ENCODE measurements around the gene MAP2K3. TPM values are rescaled to one million over a fixed set of nuclear protein-coding genes. Genes with fewer than 3 reads are reported as not detected.
"Not testable (repeated sequence)": the region's sequence is repeated elsewhere in the genome, so short reads cannot be mapped to it uniquely, and the experiment has no call there.

The MAP2K3 gene
- total RNA-seq, 2 experiments from 2014 or later = 87.0 to 87.2 TPM

- H3K4me1 Mint-ChIP-seq (ENCODE audit: low read depth); H3K27ac Mint-ChIP-seq; H3K36me3 Mint-ChIP-seq (ENCODE audit: low read depth); intact Hi-C loops (cut with micrococcal nuclease); CTCF ChIA-PET; H3K27me3 Mint-ChIP-seq (ENCODE audit: low read depth); H3K9me3 Mint-ChIP-seq; H3K4me3 Mint-ChIP-seq; DNase-seq: not testable (repeated sequence)
Observed at GRCh38 chr17:21341925-21342540, 57.5 kb downstream of the MAP2K3 start.

DNA sequence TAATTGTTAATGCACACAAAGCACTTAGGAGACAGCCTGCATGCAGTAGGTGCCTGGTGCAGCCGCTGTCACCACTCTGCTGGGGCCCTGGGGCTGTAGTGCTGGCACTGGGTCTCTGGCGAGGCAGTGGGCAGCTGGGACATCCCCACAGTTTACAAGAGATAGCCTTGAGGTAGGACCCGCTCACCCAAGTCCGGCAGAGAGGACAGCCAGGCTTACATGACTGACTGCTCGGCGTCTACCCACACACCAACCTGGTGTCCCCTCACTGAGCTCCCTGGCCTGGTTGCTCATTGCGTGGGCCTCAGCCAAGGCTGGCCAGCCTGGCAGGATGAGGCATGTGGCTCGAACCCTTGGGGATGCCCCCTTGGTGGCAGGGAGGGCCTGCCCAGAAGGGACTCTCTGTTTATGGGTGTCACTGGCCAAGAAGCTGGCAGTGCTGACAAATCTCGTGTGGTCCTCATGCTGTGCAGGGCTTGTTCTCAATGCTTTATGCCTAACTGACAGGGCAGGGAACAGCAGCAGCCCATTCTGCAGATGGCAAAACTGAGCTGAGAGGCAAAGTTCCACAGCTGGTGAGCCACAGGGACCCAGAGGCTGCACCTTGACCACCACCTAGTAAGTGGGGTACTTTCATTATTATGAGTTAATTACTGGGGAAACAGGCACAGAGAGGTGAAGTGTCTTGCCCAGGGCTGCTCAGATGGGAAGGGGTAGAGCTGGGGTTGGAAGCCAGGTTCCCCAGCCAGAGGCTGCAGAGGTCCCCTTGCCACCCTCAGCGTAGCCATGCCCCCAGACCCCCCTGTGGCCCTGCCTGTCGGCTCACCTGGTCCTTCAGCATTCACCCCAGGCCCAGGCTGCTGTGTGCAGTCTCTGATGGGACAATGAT is 58.8 kb downstream of the MAP2K3 start:
- intact Hi-C loops (cut with micrococcal nuclease); H3K27me3 Mint-ChIP-seq (ENCODE audit: low read depth); H3K27ac Mint-ChIP-seq; H3K4me3 Mint-ChIP-seq; CTCF ChIA-PET; H3K36me3 Mint-ChIP-seq (ENCODE audit: low read depth); DNase-seq; H3K9me3 Mint-ChIP-seq; H3K4me1 Mint-ChIP-seq (ENCODE audit: low read depth): not testable (repeated sequence)

GRCh38 chr17:21344801-21345200 is 60.3 kb downstream of the MAP2K3 start:
- H3K4me3 Mint-ChIP-seq; H3K27ac Mint-ChIP-seq; H3K27me3 Mint-ChIP-seq (ENCODE audit: low read depth); DNase-seq; H3K4me1 Mint-ChIP-seq (ENCODE audit: low read depth); CTCF ChIA-PET; H3K36me3 Mint-ChIP-seq (ENCODE audit: low read depth); intact Hi-C loops (cut with micrococcal nuclease); H3K9me3 Mint-ChIP-seq: not testable (repeated sequence)

DNA sequence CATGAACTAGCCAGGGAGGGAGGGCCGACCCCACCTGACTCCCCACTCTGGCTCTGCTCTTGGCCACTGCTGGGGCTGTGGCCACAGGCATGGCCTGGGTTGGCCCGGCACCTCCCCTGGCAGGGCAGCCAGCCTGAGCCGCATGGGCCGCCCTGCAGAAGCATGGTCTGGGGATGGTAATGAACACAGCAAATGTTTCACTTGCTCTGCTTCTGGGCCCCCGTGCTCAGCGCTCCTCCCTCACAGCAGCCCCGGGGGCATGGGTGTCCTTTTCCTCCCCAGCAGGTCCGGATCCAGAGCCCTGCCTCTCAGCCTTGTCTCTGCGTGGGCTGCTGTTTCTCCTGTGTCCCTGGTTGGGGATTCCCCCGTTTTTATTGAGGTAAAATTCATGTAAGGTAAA is 60.7 kb downstream of the MAP2K3 start:
- intact Hi-C loops (cut with micrococcal nuclease) = no loop called here
- CTCF ChIA-PET = no interaction called here
- Mint-ChIP-seq H3K4me3 (no peak overlapping the region), H3K27me3 (ENCODE audit: low read depth) (no peaks in the 10 kb centered on the region), H3K4me1 (ENCODE audit: low read depth) (peaks cover 1% of the 10 kb centered on the region), H3K27ac (no peak overlapping the region), H3K9me3 (no peaks in the 10 kb centered on the region), H3K36me3 (ENCODE audit: low read depth) (no peaks in the 10 kb centered on the region)
- DNase-seq = no peak

DNA sequence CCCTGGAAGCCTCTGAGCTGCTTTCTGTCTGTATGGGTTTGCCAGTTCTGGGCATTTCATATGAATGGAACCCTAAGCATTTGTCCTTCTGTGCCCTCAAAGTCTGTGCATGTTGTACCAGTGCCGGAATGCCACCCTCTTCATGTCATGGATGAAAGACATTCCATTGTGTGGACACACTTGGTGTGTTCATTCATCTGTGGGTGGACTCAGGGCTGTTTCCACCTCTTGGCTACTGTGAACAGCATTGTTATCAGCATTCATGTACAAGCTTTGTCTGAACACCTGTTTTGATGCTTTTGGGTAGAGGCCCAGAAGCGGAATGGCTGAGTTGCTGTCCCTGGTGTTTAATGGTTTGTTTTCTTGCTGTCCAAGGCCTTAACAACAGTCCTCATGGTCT is 61.6 kb downstream of the MAP2K3 start:
- CTCF ChIA-PET; H3K4me1 Mint-ChIP-seq (ENCODE audit: low read depth); H3K36me3 Mint-ChIP-seq (ENCODE audit: low read depth); H3K27me3 Mint-ChIP-seq (ENCODE audit: low read depth); H3K4me3 Mint-ChIP-seq; H3K9me3 Mint-ChIP-seq; DNase-seq; H3K27ac Mint-ChIP-seq; intact Hi-C loops (cut with micrococcal nuclease): not testable (repeated sequence)

DNA sequence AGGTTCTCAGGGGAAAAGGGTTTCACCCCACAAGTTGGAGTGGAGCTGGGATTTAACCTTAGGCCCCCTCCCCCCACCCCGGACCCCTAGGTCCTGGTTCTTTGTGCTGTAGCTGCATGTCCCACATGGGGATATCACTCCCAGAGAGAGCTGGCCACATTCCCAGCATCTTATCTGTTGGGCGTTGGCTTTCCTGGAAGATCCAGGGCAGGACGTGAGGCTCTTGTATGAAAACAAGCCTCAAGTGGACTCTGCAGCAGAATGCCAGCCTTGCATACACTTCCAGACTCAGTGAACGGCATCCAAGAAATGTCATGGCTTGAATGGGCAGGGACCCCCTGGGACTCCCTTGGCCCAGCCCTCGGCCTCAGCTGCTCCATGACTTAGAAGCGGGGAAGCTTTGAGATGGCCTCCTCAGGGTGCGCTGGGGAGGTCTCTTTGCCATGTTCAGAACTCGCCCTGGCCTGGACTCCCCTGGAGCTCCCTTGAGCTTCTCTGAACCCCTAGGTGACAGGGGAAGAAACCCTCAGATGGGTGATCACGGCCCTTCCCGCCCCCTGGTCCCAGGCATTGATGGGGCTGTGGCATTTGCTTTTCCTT is 62.2 kb downstream of the MAP2K3 start:
- H3K27me3 Mint-ChIP-seq (ENCODE audit: low read depth); H3K4me3 Mint-ChIP-seq; CTCF ChIA-PET; H3K4me1 Mint-ChIP-seq (ENCODE audit: low read depth); intact Hi-C loops (cut with micrococcal nuclease); H3K9me3 Mint-ChIP-seq; H3K27ac Mint-ChIP-seq; H3K36me3 Mint-ChIP-seq (ENCODE audit: low read depth); DNase-seq: not testable (repeated sequence)

DNA sequence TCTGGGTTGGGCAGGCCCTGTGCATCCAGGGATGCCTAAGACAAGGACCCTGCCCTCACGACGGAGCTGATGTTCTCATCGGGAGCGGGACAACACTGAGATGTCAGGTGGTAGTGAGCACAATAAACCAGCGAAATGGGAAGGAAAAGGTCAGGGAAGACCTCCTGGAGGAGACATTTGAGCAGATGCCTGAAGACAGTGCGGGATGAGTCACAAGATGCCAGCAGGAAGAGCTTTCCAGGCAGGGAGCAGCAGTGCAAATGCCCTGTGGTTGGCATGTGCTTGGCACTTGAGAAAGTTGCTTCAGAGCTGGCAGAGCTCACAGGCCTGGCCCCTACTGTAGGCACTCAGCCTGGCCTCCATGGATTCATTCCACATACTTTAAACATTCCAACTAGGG is 63.1 kb downstream of the MAP2K3 start:
- H3K9me3 Mint-ChIP-seq; H3K27ac Mint-ChIP-seq; H3K27me3 Mint-ChIP-seq (ENCODE audit: low read depth); H3K4me1 Mint-ChIP-seq (ENCODE audit: low read depth); DNase-seq; CTCF ChIA-PET; H3K4me3 Mint-ChIP-seq; H3K36me3 Mint-ChIP-seq (ENCODE audit: low read depth); intact Hi-C loops (cut with micrococcal nuclease): not testable (repeated sequence)

GRCh38 chr17:21348081-21348925 is 63.8 kb downstream of the MAP2K3 start:
- not testable (repeated sequence) for H3K9me3 Mint-ChIP-seq

GRCh38 chr17:21348926-21349261 is 64.4 kb downstream of the MAP2K3 start:
- H3K4me1 Mint-ChIP-seq (ENCODE audit: low read depth); H3K36me3 Mint-ChIP-seq (ENCODE audit: low read depth); intact Hi-C loops (cut with micrococcal nuclease); CTCF ChIA-PET; H3K4me3 Mint-ChIP-seq; H3K27me3 Mint-ChIP-seq (ENCODE audit: low read depth); DNase-seq; H3K27ac Mint-ChIP-seq; H3K9me3 Mint-ChIP-seq: not testable (repeated sequence)

More at GRCh38 chr17:21348081-21348925, 63.8 kb downstream of the MAP2K3 start:
- H3K4me3 Mint-ChIP-seq; H3K4me1 Mint-ChIP-seq (ENCODE audit: low read depth); H3K27ac Mint-ChIP-seq; DNase-seq; intact Hi-C loops (cut with micrococcal nuclease); H3K27me3 Mint-ChIP-seq (ENCODE audit: low read depth); CTCF ChIA-PET; H3K36me3 Mint-ChIP-seq (ENCODE audit: low read depth): not testable (repeated sequence)

DNA sequence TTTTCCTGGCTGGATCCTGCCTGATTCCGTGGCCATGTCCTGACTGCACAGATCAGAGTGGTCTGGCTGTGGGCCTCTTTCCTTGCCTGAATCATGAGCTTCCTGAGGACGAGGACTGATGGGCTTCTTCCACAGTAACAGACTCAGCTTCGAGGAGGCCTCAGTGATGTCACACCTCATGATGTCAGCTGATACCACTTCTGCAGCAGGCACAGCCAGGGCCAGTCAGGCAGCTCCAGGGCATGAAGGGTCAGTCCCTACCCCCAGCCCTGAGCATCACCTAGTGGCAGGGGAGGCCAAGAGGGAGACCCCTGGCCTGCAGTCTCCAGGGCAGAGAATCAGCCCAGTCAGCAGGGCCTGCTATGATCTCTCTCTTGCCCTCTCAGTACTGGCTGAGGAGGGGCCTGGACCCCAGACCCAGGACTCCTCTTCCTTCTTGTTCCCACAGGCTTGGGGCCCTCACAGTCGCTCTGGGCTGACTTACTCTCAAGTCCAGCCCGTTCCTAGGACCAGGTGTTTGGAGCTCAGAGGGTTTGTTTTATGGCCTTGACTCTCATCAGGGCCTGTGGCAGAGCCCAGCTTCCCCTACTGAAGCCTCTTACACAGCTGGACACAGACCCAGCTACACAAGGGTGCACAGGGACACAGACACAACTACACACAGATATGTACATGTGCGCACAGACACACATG is 65.0 kb downstream of the MAP2K3 start:
- H3K27ac Mint-ChIP-seq; DNase-seq; H3K9me3 Mint-ChIP-seq; intact Hi-C loops (cut with micrococcal nuclease); H3K4me1 Mint-ChIP-seq (ENCODE audit: low read depth); H3K36me3 Mint-ChIP-seq (ENCODE audit: low read depth); CTCF ChIA-PET; H3K4me3 Mint-ChIP-seq; H3K27me3 Mint-ChIP-seq (ENCODE audit: low read depth): not testable (repeated sequence)

GRCh38 chr17:21350495-21350894 is 66.0 kb downstream of the MAP2K3 start:
- H3K4me3 Mint-ChIP-seq; H3K27ac Mint-ChIP-seq; DNase-seq; intact Hi-C loops (cut with micrococcal nuclease); CTCF ChIA-PET; H3K36me3 Mint-ChIP-seq (ENCODE audit: low read depth); H3K27me3 Mint-ChIP-seq (ENCODE audit: low read depth); H3K9me3 Mint-ChIP-seq; H3K4me1 Mint-ChIP-seq (ENCODE audit: low read depth): not testable (repeated sequence)
